ENCODE data around the gene CYP4F2.

- TF ChIP-seq CTCF (IDR thresholded peaks at IDR 0.05) (no peak), POLR2AphosphoS5 (IDR thresholded peaks at IDR 0.05) (no peak), POLR2A (IDR thresholded peaks at IDR 0.05; ENCODE audit: low read depth) (no peak)
These were observed 13.8 kb upstream of the CYP4F2 start for GRCh38 chr19:15911599-15912235.

Measured in esophagus muscularis mucosa (tissue), 3 donors.